GM12878 (cell line): ENCODE measurements around the gene SPAG16. TPM values are rescaled to one million over a fixed set of nuclear protein-coding genes. Genes with fewer than 3 reads are reported as not detected.

ENCODE experiments used
- ATAC-seq: fragments of 200-7000 bp; cut with Tn5 transposase; 3 replicates; pipeline ENCODE4 v1.9.1; 2020; ENCODE audit warnings: mild to moderate bottlenecking, moderate library complexity
- BruUV-seq: library from RNA; stranded (reverse); fragments of 400-500 nt; replicated peaks from 2 replicates; lab custom pipeline; 2021; lab: Mats Ljungman, UMichigan
- CTCF ChIA-PET: fragments of 300-600 bp; sonication (Branson Sonifier 250); formaldehyde crosslinking; extraction: SDS; loops from one replicate; lab custom pipeline; 2021; ENCODE audit warnings: inconsistent platforms; lab: Yijun Ruan, JAX
- POLR2A ChIA-PET: fragments of 350-600 bp; formaldehyde crosslinking; extraction: SDS; loops from one replicate; lab custom pipeline; 2021; ENCODE audit warnings: inconsistent platforms; lab: Charles Lee
- RAD21 ChIA-PET: fragments of 300-600 bp; sonication (Branson Sonifier 250); formaldehyde crosslinking; loops from one replicate; lab custom pipeline; 2023; ENCODE audit warnings: antibody characterized with exemption; ENCODE audit not compliant: unreplicated experiment; lab: Charles Lee
- SMC1A ChIA-PET: fragments of 300-600 bp; sonication (Branson Sonifier 250); formaldehyde crosslinking; loops from one replicate; lab custom pipeline; 2023; ENCODE audit not compliant: unreplicated experiment, uncharacterized antibody; lab: Charles Lee
- DNase-seq: peaks from one replicate; pipeline ENCODE4 v3.0.0-alpha.2; 2011; ENCODE audit warnings: low read depth, low spot score
- FAIRE-seq: peaks from 3 replicates; lab custom pipeline; 2011; peaks lifted over from hg19 to GRCh38; lab: Jason Lieb, UNC
- H2AFZ ChIP-seq: 2 replicates; pipeline ENCODE4 v1.6.0; 2011; ENCODE audit warnings: low read depth, low read length, control low read depth; ENCODE audit not compliant: control insufficient read depth
- H3K27ac ChIP-seq: 2 replicates; pipeline ENCODE4 v1.5.1; 2011; ENCODE audit warnings: control low read depth; ENCODE audit not compliant: control insufficient read depth, insufficient read depth
- H3K27me3 ChIP-seq, 2 experiments: replicated peaks in 1 of 2; 2 replicates each; pipeline versions ENCODE4 v1.6.0 to v1.6.1; 2011; ENCODE audit warnings: low read length in 1 of 2; ENCODE audit not compliant: control insufficient read depth in 2 of 2, insufficient read depth in 2 of 2
- H3K36me3 ChIP-seq, 2 experiments: 2 replicates each; pipeline ENCODE4 v1.5.1; 2011; ENCODE audit warnings: low read length in 1 of 2; ENCODE audit not compliant: control insufficient read depth in 2 of 2, insufficient read depth in 2 of 2
- H3K4me1 ChIP-seq: 2 replicates; pipeline ENCODE4 v1.6.1; 2011; ENCODE audit warnings: mild to moderate bottlenecking, low read length, moderate library complexity, mixed read lengths; ENCODE audit not compliant: control insufficient read depth, insufficient read depth
- H3K4me2 ChIP-seq: 2 replicates; pipeline ENCODE4 v1.6.0; 2011; ENCODE audit warnings: control low read depth; ENCODE audit not compliant: control insufficient read depth, insufficient read depth
- H3K4me3 ChIP-seq: fragments of 200-600 bp; sonication (generic); 2 replicates; pipeline ENCODE4 v1.5.1; 2016
- H3K79me2 ChIP-seq: 2 replicates; pipeline ENCODE4 v1.6.0; 2011; ENCODE audit warnings: low read length; ENCODE audit not compliant: control insufficient read depth, insufficient read depth
- H3K9ac ChIP-seq: 2 replicates; pipeline ENCODE4 v1.8.0; 2011; ENCODE audit warnings: low read length, control low read depth, mixed read lengths; ENCODE audit not compliant: control insufficient read depth, insufficient read depth
- H3K9me3 ChIP-seq: replicated peaks from 3 replicates; pipeline ENCODE4 v1.5.1; 2011; ENCODE audit warnings: mild to moderate bottlenecking, low read length; ENCODE audit not compliant: control insufficient read depth, insufficient read depth
- H4K20me1 ChIP-seq: 2 replicates; pipeline ENCODE4 v1.6.0; 2011; ENCODE audit not compliant: control insufficient read depth, insufficient read depth
- HDAC6 ChIP-seq: fragments of 200-600 bp; sonication (generic); IDR thresholded peaks from one replicate; pipeline ENCODE4 v1.8.0; 2017; ENCODE audit warnings: antibody characterized with exemption; ENCODE audit not compliant: unreplicated experiment
- MEF2A ChIP-seq: IDR thresholded peaks from 2 replicates; pipeline ENCODE4 v1.6.1; 2011; ENCODE audit warnings: low read depth, mild to moderate bottlenecking, low read length, moderate library complexity; ENCODE audit not compliant: insufficient read depth
- MYC ChIP-seq: IDR thresholded peaks from 2 replicates; pipeline ENCODE4 v1.6.1; 2011; ENCODE audit warnings: mild to moderate bottlenecking, low read length, moderate library complexity, inconsistent platforms; ENCODE audit not compliant: insufficient read depth, insufficient replicate concordance, insufficient read length, severe bottlenecking
- RCOR1 ChIP-seq: conservative IDR thresholded peaks from 2 replicates; pipeline ENCODE4 v1.6.1; 2012; ENCODE audit warnings: low read depth, low read length, improper control_type of control experiment
- TCF12 ChIP-seq: IDR thresholded peaks from 2 replicates; pipeline ENCODE4 v1.6.1; 2011; ENCODE audit warnings: low read depth, mild to moderate bottlenecking, low read length
- USF1 ChIP-seq: IDR thresholded peaks from 2 replicates; pipeline ENCODE4 v1.6.1; 2011; ENCODE audit warnings: borderline replicate concordance, low read depth, mild to moderate bottlenecking, moderate library complexity, mixed read lengths, low read length; ENCODE audit not compliant: insufficient read depth; ENCODE audit errors: extremely low read length
- WGBS: methylation state at CpG from one replicate; pipeline ENCODE4 v1.1.6; 2016; ENCODE audit warnings: low lambda C conversion rate; ENCODE audit not compliant: insufficient replicate concordance, insufficient coverage; ENCODE audit errors: missing lambda C conversion rate; 5-methylcytosine and 5-hydroxymethylcytosine counted together
- in situ Hi-C: fragments of 300-500 bp; cut with MboI; formaldehyde crosslinking; loops from 9 replicates; pipeline ENCODE4 v1.14.3; 2018; ENCODE audit warnings: mixed read lengths
- intact Hi-C: fragments of 100-400 bp; cut with micrococcal nuclease; formaldehyde crosslinking; loops from one replicate; pipeline ENCODE4 v1.14.2; 2022; ENCODE audit not compliant: unreplicated experiment
- polyA plus RNA-seq, 11 experiments: library from polyadenylated mRNA; depleted of rRNA in 4 of 11; unstranded in 6 of 11; stranded (reverse) in 5 of 11; fragments of >200 nt; fragmentation: Nextera tagmentation in 4 of 11; fragmentation: Illumina TruSeq in 1 of 11; extraction: Ambion mirVana in 4 of 11; extraction: Trizol in 1 of 11; gene quantifications; 1 replicate in 1 of 11; 2 replicates in 10 of 11; pipeline versions ENCODE4 v1.2.1 to v1.2.3, GENCODE V29; 2011 to 2016; ENCODE audit warnings: inconsistent platforms in 2 of 11, missing spikeins in 2 of 11, low read depth in 1 of 11
- total RNA-seq, 4 experiments: library from RNA; depleted of rRNA in 3 of 4; stranded (reverse); fragments of >200 nt in 3 of 4; fragmentation: Illumina TruSeq in 1 of 4; extraction: Trizol in 1 of 4; gene quantifications; 2 replicates each; pipeline versions ENCODE4 v1.2.1 to v1.2.3, GENCODE V29; 2013 to 2021
- TF ChIP-seq, protein P1 (sequence below): fragments of 450-650 bp; formaldehyde crosslinking; IDR thresholded peaks from 2 replicates; pipeline ENCODE4 v1.4.0; 2020; ENCODE audit warnings: mild to moderate bottlenecking, moderate library complexity
- TF ChIP-seq, protein P2 (sequence below): fragments of 450-650 bp; IDR thresholded peaks from 2 replicates; pipeline ENCODE4 v1.6.1; 2017; ENCODE audit warnings: mild to moderate bottlenecking, moderate library complexity

The SPAG16 gene
- total and polyA plus RNA-seq, 10 of the 15 experiments (the other 5 are each of a cell fraction or from before 2014, with no cell fraction given), result 6.0 to 25.0 (median 15.2) TPM

- TF ChIP-seq, protein P1, sequence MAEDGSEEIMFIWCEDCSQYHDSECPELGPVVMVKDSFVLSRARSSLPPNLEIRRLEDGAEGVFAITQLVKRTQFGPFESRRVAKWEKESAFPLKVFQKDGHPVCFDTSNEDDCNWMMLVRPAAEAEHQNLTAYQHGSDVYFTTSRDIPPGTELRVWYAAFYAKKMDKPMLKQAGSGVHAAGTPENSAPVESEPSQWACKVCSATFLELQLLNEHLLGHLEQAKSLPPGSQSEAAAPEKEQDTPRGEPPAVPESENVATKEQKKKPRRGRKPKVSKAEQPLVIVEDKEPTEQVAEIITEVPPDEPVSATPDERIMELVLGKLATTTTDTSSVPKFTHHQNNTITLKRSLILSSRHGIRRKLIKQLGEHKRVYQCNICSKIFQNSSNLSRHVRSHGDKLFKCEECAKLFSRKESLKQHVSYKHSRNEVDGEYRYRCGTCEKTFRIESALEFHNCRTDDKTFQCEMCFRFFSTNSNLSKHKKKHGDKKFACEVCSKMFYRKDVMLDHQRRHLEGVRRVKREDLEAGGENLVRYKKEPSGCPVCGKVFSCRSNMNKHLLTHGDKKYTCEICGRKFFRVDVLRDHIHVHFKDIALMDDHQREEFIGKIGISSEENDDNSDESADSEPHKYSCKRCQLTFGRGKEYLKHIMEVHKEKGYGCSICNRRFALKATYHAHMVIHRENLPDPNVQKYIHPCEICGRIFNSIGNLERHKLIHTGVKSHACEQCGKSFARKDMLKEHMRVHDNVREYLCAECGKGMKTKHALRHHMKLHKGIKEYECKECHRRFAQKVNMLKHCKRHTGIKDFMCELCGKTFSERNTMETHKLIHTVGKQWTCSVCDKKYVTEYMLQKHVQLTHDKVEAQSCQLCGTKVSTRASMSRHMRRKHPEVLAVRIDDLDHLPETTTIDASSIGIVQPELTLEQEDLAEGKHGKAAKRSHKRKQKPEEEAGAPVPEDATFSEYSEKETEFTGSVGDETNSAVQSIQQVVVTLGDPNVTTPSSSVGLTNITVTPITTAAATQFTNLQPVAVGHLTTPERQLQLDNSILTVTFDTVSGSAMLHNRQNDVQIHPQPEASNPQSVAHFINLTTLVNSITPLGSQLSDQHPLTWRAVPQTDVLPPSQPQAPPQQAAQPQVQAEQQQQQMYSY (CRISPR knock-in tag), result no peak
- TF ChIP-seq, protein P2, sequence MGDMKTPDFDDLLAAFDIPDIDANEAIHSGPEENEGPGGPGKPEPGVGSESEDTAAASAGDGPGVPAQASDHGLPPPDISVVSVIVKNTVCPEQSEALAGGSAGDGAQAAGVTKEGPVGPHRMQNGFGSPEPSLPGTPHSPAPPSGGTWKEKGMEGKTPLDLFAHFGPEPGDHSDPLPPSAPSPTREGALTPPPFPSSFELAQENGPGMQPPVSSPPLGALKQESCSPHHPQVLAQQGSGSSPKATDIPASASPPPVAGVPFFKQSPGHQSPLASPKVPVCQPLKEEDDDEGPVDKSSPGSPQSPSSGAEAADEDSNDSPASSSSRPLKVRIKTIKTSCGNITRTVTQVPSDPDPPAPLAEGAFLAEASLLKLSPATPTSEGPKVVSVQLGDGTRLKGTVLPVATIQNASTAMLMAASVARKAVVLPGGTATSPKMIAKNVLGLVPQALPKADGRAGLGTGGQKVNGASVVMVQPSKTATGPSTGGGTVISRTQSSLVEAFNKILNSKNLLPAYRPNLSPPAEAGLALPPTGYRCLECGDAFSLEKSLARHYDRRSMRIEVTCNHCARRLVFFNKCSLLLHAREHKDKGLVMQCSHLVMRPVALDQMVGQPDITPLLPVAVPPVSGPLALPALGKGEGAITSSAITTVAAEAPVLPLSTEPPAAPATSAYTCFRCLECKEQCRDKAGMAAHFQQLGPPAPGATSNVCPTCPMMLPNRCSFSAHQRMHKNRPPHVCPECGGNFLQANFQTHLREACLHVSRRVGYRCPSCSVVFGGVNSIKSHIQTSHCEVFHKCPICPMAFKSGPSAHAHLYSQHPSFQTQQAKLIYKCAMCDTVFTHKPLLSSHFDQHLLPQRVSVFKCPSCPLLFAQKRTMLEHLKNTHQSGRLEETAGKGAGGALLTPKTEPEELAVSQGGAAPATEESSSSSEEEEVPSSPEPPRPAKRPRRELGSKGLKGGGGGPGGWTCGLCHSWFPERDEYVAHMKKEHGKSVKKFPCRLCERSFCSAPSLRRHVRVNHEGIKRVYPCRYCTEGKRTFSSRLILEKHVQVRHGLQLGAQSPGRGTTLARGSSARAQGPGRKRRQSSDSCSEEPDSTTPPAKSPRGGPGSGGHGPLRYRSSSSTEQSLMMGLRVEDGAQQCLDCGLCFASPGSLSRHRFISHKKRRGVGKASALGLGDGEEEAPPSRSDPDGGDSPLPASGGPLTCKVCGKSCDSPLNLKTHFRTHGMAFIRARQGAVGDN, result no peak
- no peak for TF ChIP-seq MEF2A
Observed at GRCh38 chr2:213285404-213285803, 1.1 kb downstream of the SPAG16 start (continued).

DNA sequence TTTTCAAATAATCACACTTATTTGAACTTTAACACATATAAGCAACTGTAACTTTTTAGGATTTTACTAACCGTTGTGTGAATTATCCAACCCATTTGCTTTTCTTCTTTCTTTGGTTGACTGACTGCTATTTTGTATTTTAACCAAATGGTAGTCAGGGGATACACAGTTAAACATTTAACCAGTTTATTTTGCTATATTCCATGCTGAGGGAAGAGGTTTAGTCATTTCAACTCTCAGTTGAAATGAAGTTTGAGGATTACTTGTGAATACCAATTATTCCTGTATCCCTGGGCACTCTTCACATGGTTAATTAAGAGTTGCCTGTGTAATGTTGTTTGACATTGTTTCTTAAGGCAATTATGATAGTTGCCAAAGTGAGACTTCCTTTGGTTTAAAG, 1.9 kb downstream of the SPAG16 start:
- no peak overlapping the region for H3K9ac ChIP-seq
- H4K20me1 ChIP-seq, result no peaks in the 10 kb centered on the region
- no peaks in the 10 kb centered on the region; the same call in 1 of the 2 replicates for H3K79me2 ChIP-seq
- no peak overlapping the region for H3K4me3 ChIP-seq
- no peaks in the 10 kb centered on the region for H3K27me3 ChIP-seq
- intact Hi-C loops (no loop called here), in situ Hi-C loops (no loop called here)
- 100% methylated on average over 1 of the region's 1 CpG for WGBS
- H2AFZ ChIP-seq, result no peak overlapping the region
- H3K9me3 ChIP-seq, result no peaks in the 10 kb centered on the region
- no peaks in the 10 kb centered on the region; a peak in 1 of 4 replicates for H3K36me3 ChIP-seq
- ChIA-PET SMC1A (interaction anchor here (1.3 to 2.4 kb wide), 2 partner anchors 12 to 1508 kb away, joined by 3 to 7 read pairs; no protein-coding TSS in a partner anchor), CTCF (interaction anchor here (1.9 kb wide), 1 partner anchor 13 kb away, joined by 6 read pairs; no protein-coding TSS in a partner anchor), RAD21 (no interaction called here), POLR2A (no interaction called here)
- FAIRE-seq (no peak), DNase-seq (no peak), ATAC-seq (no peak)
- no peak overlapping the region for H3K4me2 ChIP-seq
- no TSS peak for BruUV-seq
- no peaks in the 10 kb centered on the region for H3K4me1 ChIP-seq
- H3K27ac ChIP-seq, result no peak overlapping the region
- no peak for TF ChIP-seq MYC
- no peak for TF ChIP-seq HDAC6
- TF ChIP-seq RCOR1, result no peak
- TF ChIP-seq TCF12, result no peak
- no peak for TF ChIP-seq USF1
